HCT116 (cell line): ENCODE measurements around the gene CXCL11. TPM values are rescaled to one million over a fixed set of nuclear protein-coding genes. Genes with fewer than 3 reads are reported as not detected.

Experiments
- ATAC-seq: fragments of 200-7000 bp; cut with Tn5 transposase; 2 replicates; pipeline ENCODE4 v1.9.1; 2020; ENCODE audit warnings: mild to moderate bottlenecking, moderate library complexity
- BruUV-seq: library from RNA; stranded (reverse); fragments of 400-500 nt; replicated peaks from 2 replicates; lab custom pipeline; 2021; lab: Mats Ljungman, UMichigan
- CTCF ChIA-PET: fragments of 300-600 bp; sonication (Branson Sonifier 250); formaldehyde crosslinking; loops from one replicate; lab custom pipeline; 2021; ENCODE audit warnings: antibody characterized with exemption; lab: Charles Lee
- POLR2A ChIA-PET: fragments of 300-600, 350-600 bp; sonication (Branson Sonifier 250); formaldehyde crosslinking; loops from one replicate; lab custom pipeline; 2021; ENCODE audit warnings: antibody characterized with exemption; lab: Charles Lee
- RAD21 ChIA-PET, 2 experiments: fragments of 300-600 bp; sonication (Branson Sonifier 250); formaldehyde crosslinking; loops; one replicate each; lab custom pipeline; 2023; ENCODE audit warnings: low total read pairs in 2 of 2; ENCODE audit not compliant: uncharacterized antibody in 2 of 2, unreplicated experiment in 2 of 2, low non-redundant PET in 1 of 2; lab: Charles Lee
- DNase-seq: peaks from one replicate; pipeline ENCODE4 v3.0.0-alpha.2; 2010; ENCODE audit warnings: low read depth, low spot score
- H2AFZ ChIP-seq: fragments of 200-600 bp; shearing (Covaris generic), sonication (generic); 2 replicates; pipeline ENCODE4 v1.6.1; 2017; ENCODE audit warnings: low read depth, mixed run types, mixed read lengths, antibody characterized with exemption, low read length; ENCODE audit not compliant: poor library complexity, severe bottlenecking
- H3K27ac ChIP-seq: 2 replicates; pipeline ENCODE4 v1.5.1; 2012; ENCODE audit warnings: low read depth, low read length
- H3K27me3 ChIP-seq: fragments of 200-600 bp; sonication (generic); 2 replicates; pipeline ENCODE4 v1.6.1; 2016; ENCODE audit warnings: mixed run types, low read length, mixed read lengths; ENCODE audit not compliant: insufficient read depth
- H3K36me3 ChIP-seq, 2 experiments: fragments of 200-500 bp in 1 of 2; fragments of 200-600 bp in 1 of 2; sonication (Bioruptor generic) in 1 of 2; sonication (generic) in 1 of 2; 2 replicates each; pipeline versions ENCODE4 v1.5.1 to v1.6.1; 2014 to 2016; ENCODE audit warnings: low read length in 2 of 2, inconsistent platforms in 1 of 2, mixed read lengths in 1 of 2, mixed run types in 1 of 2; ENCODE audit not compliant: insufficient read depth in 2 of 2, control insufficient read depth in 1 of 2
- H3K4me1 ChIP-seq, 2 experiments: fragments of 200-600 bp in 1 of 2; sonication (generic) in 1 of 2; 2 replicates each; pipeline versions ENCODE4 v1.5.1 to v1.6.1; 2012 to 2017; ENCODE audit warnings: low read length in 2 of 2, inconsistent platforms in 1 of 2, mild to moderate bottlenecking in 1 of 2, mixed read lengths in 1 of 2, mixed run types in 1 of 2, moderate library complexity in 1 of 2; ENCODE audit not compliant: insufficient read depth in 2 of 2, control insufficient read depth in 1 of 2
- H3K4me2 ChIP-seq: fragments of 200-600 bp; sonication (generic); 2 replicates; pipeline ENCODE4 v1.6.1; 2017; ENCODE audit warnings: mixed run types, low read length, mixed read lengths
- H3K4me3 ChIP-seq, 2 experiments: fragments of 200-600 bp in 1 of 2; sonication (generic) in 1 of 2; replicated peaks in 1 of 2; 2 replicates each; pipeline ENCODE4 v1.5.1; 2011 to 2016; ENCODE audit warnings: low read length in 2 of 2, control low read depth in 1 of 2, low read depth in 1 of 2, mild to moderate bottlenecking in 1 of 2, mixed read lengths in 1 of 2, mixed run types in 1 of 2
- H3K79me2 ChIP-seq: fragments of 200-600 bp; sonication (generic); 2 replicates; pipeline ENCODE4 v1.6.1; 2017; ENCODE audit warnings: mild to moderate bottlenecking, mixed run types, low read length, moderate library complexity, mixed read lengths; ENCODE audit not compliant: insufficient read depth
- H3K9ac ChIP-seq: fragments of 200-600 bp; sonication (generic); 2 replicates; pipeline ENCODE4 v1.6.1; 2016; ENCODE audit warnings: low read length, mixed read lengths
- H3K9me2 ChIP-seq: fragments of 200-600 bp; sonication (generic), shearing (Covaris generic); 2 replicates; pipeline ENCODE4 v1.6.1; 2017; ENCODE audit warnings: mixed run types, mild to moderate bottlenecking, moderate library complexity; ENCODE audit not compliant: insufficient read depth
- H3K9me3 ChIP-seq, 2 experiments: fragments of 200-500 bp in 1 of 2; fragments of 200-600 bp in 1 of 2; sonication (Bioruptor generic) in 1 of 2; sonication (generic) in 1 of 2; 2 replicates each; pipeline ENCODE4 v1.6.1; 2014 to 2017; ENCODE audit warnings: low read length in 2 of 2, mixed read lengths in 2 of 2, inconsistent platforms in 1 of 2, low read depth in 1 of 2, mild to moderate bottlenecking in 1 of 2, mixed run types in 1 of 2, moderate library complexity in 1 of 2; ENCODE audit not compliant: control insufficient read depth in 1 of 2, insufficient read depth in 1 of 2
- H4K20me1 ChIP-seq: fragments of 200-600 bp; sonication (generic), shearing (Covaris generic); 2 replicates; pipeline ENCODE4 v1.6.1; 2017; ENCODE audit warnings: mixed run types, mild to moderate bottlenecking, moderate library complexity; ENCODE audit not compliant: insufficient read depth
- CTCF ChIP-seq, 3 experiments: fragments of 200-600 bp in 1 of 3; sonication (generic) in 1 of 3; IDR thresholded peaks in 2 of 3; conservative IDR thresholded peaks in 1 of 3; 2 replicates each; pipeline ENCODE4 v1.5.1; 2012 to 2017; ENCODE audit warnings: low read depth in 2 of 3, low read length in 2 of 3, antibody characterized with exemption in 1 of 3, borderline replicate concordance in 1 of 3, control low read depth in 1 of 3, mild to moderate bottlenecking in 1 of 3, mixed read lengths in 1 of 3, mixed run types in 1 of 3, moderate library complexity in 1 of 3; ENCODE audit not compliant: insufficient read depth in 1 of 3
- POLR2A ChIP-seq: IDR thresholded peaks from 2 replicates; pipeline ENCODE4 v1.7.0; 2011; ENCODE audit warnings: borderline replicate concordance; ENCODE audit not compliant: insufficient read depth, insufficient read length; ENCODE audit errors: extremely low read depth
- REST ChIP-seq: IDR thresholded peaks from 2 replicates; pipeline ENCODE4 v1.6.1; 2012; ENCODE audit warnings: low read depth
- SP1 ChIP-seq: IDR thresholded peaks from 2 replicates; pipeline ENCODE4 v1.6.1; 2012; ENCODE audit warnings: low read depth
- YY1 ChIP-seq: IDR thresholded peaks from 2 replicates; pipeline ENCODE4 v1.6.1; 2011; ENCODE audit warnings: low read length, low read depth, moderate library complexity, mild to moderate bottlenecking; ENCODE audit not compliant: insufficient replicate concordance; ENCODE audit errors: extremely low read depth
- intact Hi-C: fragments of 100-400 bp; cut with micrococcal nuclease; formaldehyde crosslinking; loops from 2 replicates; pipeline ENCODE4 v1.10.0; 2022
- total RNA-seq: library from RNA; stranded (reverse); gene quantifications from one replicate; pipeline ENCODE4 v1.2.1, GENCODE V29; 2021; ENCODE audit not compliant: unreplicated experiment
- TF ChIP-seq, protein P1 (sequence below): IDR thresholded peaks from 2 replicates; pipeline ENCODE4 v1.6.1; 2012

The CXCL11 gene
- total RNA-seq, 1 experiment from 2014 or later, result not detected

DNA sequence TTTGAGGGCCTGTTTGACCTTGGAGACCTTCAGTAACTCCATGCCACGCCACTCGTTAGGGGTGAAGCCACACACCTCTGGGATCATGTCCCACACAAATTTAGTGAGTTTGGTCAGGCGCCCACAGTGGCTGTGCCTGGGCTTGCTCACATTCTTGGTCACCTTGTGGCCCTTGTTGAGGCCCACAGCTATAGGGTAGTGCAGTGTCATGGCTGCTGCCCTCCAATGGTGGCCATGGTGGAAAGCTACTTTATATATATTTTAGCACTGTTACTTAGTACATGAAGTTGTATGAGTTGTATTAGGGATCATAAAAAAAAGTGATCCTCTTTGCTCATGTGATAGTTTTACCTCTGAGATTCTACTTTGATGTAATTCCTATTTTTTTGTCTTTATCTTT, 985 bp upstream of the CXCL11 start:
- Histone ChIP-seq H4K20me1 (no peaks in the 10 kb centered on the region), H2AFZ (peak overlapping the region; percentile 78), H3K9me3 (no peaks in the 10 kb centered on the region), H3K9ac (no peak overlapping the region), H3K4me2 (no peak overlapping the region), H3K4me1 (no peaks in the 10 kb centered on the region), H3K9me2 (no peaks in the 10 kb centered on the region; the same call in 1 of the 2 replicates), H3K36me3 (no peaks in the 10 kb centered on the region), H3K27ac (no peak overlapping the region), H3K27me3 (no peaks in the 10 kb centered on the region), H3K4me3 (no peak overlapping the region), H3K79me2 (no peaks in the 10 kb centered on the region)
- TF ChIP-seq YY1, result no peak
- no peak for TF ChIP-seq REST
- no peak for TF ChIP-seq CTCF (IDR thresholded peaks at IDR 0.05 in 2 of 3, conservative IDR thresholded peaks at IDR 0.05 in 1 of 3; ENCODE audit: borderline replicate concordance in 1 of 3, insufficient read depth in 1 of 3, low read depth in 2 of 3, low read length in 2 of 3)
- TF ChIP-seq POLR2A, result no peak
- TF ChIP-seq, protein P1, sequence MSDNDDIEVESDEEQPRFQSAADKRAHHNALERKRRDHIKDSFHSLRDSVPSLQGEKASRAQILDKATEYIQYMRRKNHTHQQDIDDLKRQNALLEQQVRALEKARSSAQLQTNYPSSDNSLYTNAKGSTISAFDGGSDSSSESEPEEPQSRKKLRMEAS, result no peak
- no peak for TF ChIP-seq SP1
- POLR2A ChIA-PET, result interaction anchor here (0.9 kb wide), 1 partner anchor 16 kb away, joined by 3 read pairs; no protein-coding TSS in a partner anchor
- RAD21 ChIA-PET, result no interaction called here
- ATAC-seq (peak; percentile 53), DNase-seq (no peak)
- intact Hi-C loops, result no loop called here
- CTCF ChIA-PET, result interaction anchor here (1.9 kb wide), 1 partner anchor 51 kb away, joined by 5 read pairs; no protein-coding TSS in a partner anchor
- no TSS peak for BruUV-seq
